MCF 10A (cell line): ENCODE data around the gene CAMK4. TPM values are rescaled to one million over a fixed set of nuclear protein-coding genes. Genes with fewer than 3 reads are reported as not detected.

Source experiments
- BruUV-seq: library from RNA; stranded (reverse); fragments of 400-500 nt; replicated peaks from 2 replicates; lab custom pipeline; 2021; lab: Mats Ljungman, UMichigan
- CTCF ChIA-PET: fragments of 300-600 bp; sonication (Branson Sonifier 250); formaldehyde crosslinking; extraction: SDS; loops from one replicate; lab custom pipeline; 2021; ENCODE audit warnings: antibody characterized with exemption, inconsistent platforms; lab: Yijun Ruan, JAX
- POLR2A ChIA-PET: fragments of 300-600, 350-650 bp; sonication (Branson Sonifier 250); formaldehyde crosslinking; extraction: SDS; loops from one replicate; lab custom pipeline; 2020; ENCODE audit warnings: antibody characterized with exemption, inconsistent platforms; lab: Yijun Ruan, JAX
- DNase-seq: peaks from one replicate; pipeline ENCODE4 v3.0.0-alpha.2; 2018; ENCODE audit not compliant: unreplicated experiment
- H3K27ac Mint-ChIP-seq: one replicate; pipeline ENCODE4 v1.8.0; 2022; ENCODE audit warnings: mild to moderate bottlenecking, low read depth, mixed read lengths; ENCODE audit not compliant: unreplicated experiment
- H3K27me3 Mint-ChIP-seq: one replicate; pipeline ENCODE4 v1.8.0; 2022; ENCODE audit warnings: mixed read lengths; ENCODE audit not compliant: insufficient read depth, unreplicated experiment
- H3K36me3 Mint-ChIP-seq: one replicate; pipeline ENCODE4 v1.8.0; 2022; ENCODE audit warnings: mild to moderate bottlenecking, moderate library complexity, mixed read lengths; ENCODE audit not compliant: insufficient read depth, unreplicated experiment
- H3K4me1 Mint-ChIP-seq: one replicate; pipeline ENCODE4 v1.8.0; 2022; ENCODE audit warnings: mixed read lengths; ENCODE audit not compliant: insufficient read depth, unreplicated experiment
- H3K4me3 Mint-ChIP-seq: one replicate; pipeline ENCODE4 v1.8.0; 2022; ENCODE audit warnings: mild to moderate bottlenecking, moderate library complexity, mixed read lengths; ENCODE audit not compliant: unreplicated experiment
- H3K9me3 Mint-ChIP-seq: one replicate; pipeline ENCODE4 v1.8.0; 2022; ENCODE audit warnings: mixed read lengths; ENCODE audit not compliant: unreplicated experiment
- intact Hi-C: fragments of 100-400 bp; cut with micrococcal nuclease; formaldehyde crosslinking; loops from 2 replicates; pipeline ENCODE4 v1.14.1; 2022
- total RNA-seq: library from RNA; stranded (reverse); gene quantifications from 2 replicates; pipeline ENCODE4 v1.2.3, GENCODE V29; 2022
- TF ChIP-seq, protein P1 (sequence below): fragments of 200-600 bp; IDR thresholded peaks from one replicate; pipeline ENCODE4 v1.8.0; 2022; ENCODE audit warnings: antibody characterized with exemption, mild to moderate bottlenecking; ENCODE audit not compliant: unreplicated experiment

CAMK4 gene
- total RNA-seq, 1 experiment from 2014 or later, result 0.21 TPM

DNA sequence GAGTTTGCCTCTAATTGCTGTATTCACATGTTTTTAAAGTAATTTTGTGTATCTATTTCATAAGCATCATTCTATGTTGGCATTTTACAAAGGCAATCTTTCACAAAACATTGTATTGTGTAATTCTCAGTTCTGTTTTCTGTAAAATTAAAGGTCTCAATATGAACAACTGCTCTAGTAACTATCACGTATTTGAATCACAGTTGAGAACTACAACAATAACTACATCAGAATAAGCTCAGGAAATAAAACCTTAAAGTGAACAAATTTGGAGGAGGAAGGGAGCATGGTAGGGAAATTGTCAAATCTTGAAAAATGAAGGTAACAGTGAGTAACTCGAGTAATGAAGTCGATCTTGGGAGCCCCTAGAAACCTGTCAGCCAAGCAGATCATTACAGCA lies 22.5 kb upstream of the CAMK4 start:
- peaks cover 94% of the 10 kb centered on the region for H3K27me3 Mint-ChIP-seq
- intact Hi-C loops, result no loop called here
- no peaks in the 10 kb centered on the region for H3K4me1 Mint-ChIP-seq
- no peaks in the 10 kb centered on the region for H3K36me3 Mint-ChIP-seq
- H3K4me3 Mint-ChIP-seq, result no peak overlapping the region
- no peak overlapping the region for H3K27ac Mint-ChIP-seq
- DNase-seq, result no peak
- ChIA-PET POLR2A (interaction anchor here (1.2 kb wide), 1 partner anchor 9 kb away, joined by 5 read pairs; no protein-coding TSS in a partner anchor), CTCF (interaction anchor here (0.6 kb wide), 1 partner anchor 227 kb away, joined by 4 read pairs; no protein-coding TSS in a partner anchor)
- TF ChIP-seq, protein P1, sequence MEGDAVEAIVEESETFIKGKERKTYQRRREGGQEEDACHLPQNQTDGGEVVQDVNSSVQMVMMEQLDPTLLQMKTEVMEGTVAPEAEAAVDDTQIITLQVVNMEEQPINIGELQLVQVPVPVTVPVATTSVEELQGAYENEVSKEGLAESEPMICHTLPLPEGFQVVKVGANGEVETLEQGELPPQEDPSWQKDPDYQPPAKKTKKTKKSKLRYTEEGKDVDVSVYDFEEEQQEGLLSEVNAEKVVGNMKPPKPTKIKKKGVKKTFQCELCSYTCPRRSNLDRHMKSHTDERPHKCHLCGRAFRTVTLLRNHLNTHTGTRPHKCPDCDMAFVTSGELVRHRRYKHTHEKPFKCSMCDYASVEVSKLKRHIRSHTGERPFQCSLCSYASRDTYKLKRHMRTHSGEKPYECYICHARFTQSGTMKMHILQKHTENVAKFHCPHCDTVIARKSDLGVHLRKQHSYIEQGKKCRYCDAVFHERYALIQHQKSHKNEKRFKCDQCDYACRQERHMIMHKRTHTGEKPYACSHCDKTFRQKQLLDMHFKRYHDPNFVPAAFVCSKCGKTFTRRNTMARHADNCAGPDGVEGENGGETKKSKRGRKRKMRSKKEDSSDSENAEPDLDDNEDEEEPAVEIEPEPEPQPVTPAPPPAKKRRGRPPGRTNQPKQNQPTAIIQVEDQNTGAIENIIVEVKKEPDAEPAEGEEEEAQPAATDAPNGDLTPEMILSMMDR, result no peak
- BruUV-seq, result no TSS peak
- no peaks in the 10 kb centered on the region for H3K9me3 Mint-ChIP-seq

DNA sequence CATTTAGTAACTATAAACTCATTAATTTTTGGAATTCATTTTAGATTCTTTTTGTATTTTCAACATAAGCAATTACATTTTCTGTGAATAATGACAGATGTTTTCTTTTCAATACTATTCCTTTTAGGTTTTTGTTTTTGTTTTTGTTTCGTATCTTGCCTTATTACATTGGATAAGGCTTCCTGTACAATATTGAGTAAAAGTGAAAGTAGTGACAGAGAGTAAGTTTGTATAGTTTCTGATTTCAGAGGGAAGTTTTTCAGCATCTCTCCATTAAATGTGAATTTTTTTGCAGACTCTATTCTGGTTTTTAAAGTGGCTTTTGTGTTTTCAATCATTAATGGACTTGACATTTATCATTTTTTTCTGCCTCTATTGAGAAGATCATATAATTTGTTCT lies 12.8 kb upstream of the CAMK4 start:
- Mint-ChIP-seq H3K4me1 (no peaks in the 10 kb centered on the region), H3K27ac (no peak overlapping the region), H3K9me3 (no peaks in the 10 kb centered on the region), H3K27me3 (peaks cover 76% of the 10 kb centered on the region), H3K36me3 (no peaks in the 10 kb centered on the region), H3K4me3 (no peak overlapping the region)
- no peak for DNase-seq
- POLR2A ChIA-PET, result interaction anchor here (1.5 kb wide), 1 partner anchor 10 kb away, joined by 5 read pairs; no protein-coding TSS in a partner anchor
- BruUV-seq, result no TSS peak
- TF ChIP-seq, protein P1, result no peak
- intact Hi-C loops, result no loop called here
- CTCF ChIA-PET, result interaction anchor here (0.6 kb wide), 1 partner anchor 719 kb away, joined by 3 read pairs; no protein-coding TSS in a partner anchor

DNA sequence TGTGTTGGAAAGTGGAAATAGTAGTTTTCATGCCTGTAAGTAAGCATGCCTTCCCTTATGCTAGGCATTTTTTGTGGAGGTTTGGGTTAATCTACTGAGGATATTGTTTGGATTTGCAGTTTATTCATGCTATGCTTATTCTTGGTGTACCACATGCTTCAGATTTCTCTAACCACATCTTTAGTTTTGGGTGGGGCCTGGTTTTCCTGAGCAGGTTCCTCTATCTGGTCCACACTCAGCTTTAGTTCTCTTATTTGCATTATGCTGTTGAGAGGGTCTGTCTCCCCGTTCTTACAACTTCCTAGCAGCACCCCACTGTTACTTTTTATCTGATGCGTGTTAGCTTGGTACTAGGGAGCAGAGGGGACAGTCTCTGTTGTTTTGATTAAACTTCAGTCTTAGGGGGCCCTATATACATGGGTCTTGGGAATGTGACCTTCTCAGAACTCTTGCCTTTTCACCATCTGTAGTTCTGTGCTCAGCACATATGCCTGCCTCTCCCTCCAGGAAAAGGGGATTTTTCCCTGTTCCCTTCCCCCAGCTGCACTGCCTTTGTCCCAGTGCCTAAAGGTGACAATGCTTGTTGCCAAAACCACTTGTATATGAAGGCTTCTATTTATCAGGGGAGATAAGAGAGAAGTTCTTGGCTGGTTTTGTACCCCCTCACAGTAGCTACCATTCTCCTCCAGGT lies 10.0 kb upstream of the CAMK4 start:
- POLR2A ChIA-PET, result no interaction called here
- TF ChIP-seq, protein P1, result no peak
- H3K36me3 Mint-ChIP-seq, result peaks cover 7% of the 10 kb centered on the region
- H3K9me3 Mint-ChIP-seq, result no peaks in the 10 kb centered on the region
- H3K27ac Mint-ChIP-seq, result no peak overlapping the region
- no peak overlapping the region for H3K4me3 Mint-ChIP-seq
- H3K27me3 Mint-ChIP-seq, result peaks cover 95% of the 10 kb centered on the region
- BruUV-seq, result no TSS peak
- H3K4me1 Mint-ChIP-seq, result no peaks in the 10 kb centered on the region
- DNase-seq, result no peak
- intact Hi-C loops, result no loop called here
- CTCF ChIA-PET, result interaction anchor here (1.0 kb wide), 1 partner anchor 13 kb away, joined by 3 read pairs; no protein-coding TSS in a partner anchor

GRCh38 chr5:111215971-111216370 lies 8.2 kb upstream of the CAMK4 start:
- Mint-ChIP-seq H3K27ac (no peak overlapping the region), H3K4me1 (no peaks in the 10 kb centered on the region), H3K9me3 (no peaks in the 10 kb centered on the region), H3K4me3 (no peak overlapping the region), H3K27me3 (peaks cover 93% of the 10 kb centered on the region), H3K36me3 (peaks cover 7% of the 10 kb centered on the region)
- POLR2A ChIA-PET, result no interaction called here
- TF ChIP-seq, protein P1, result no peak
- no TSS peak for BruUV-seq
- intact Hi-C loops, result no loop called here
- CTCF ChIA-PET, result no interaction called here
- DNase-seq, result no peak
